Retinal pigment epithelial cell (primary cell): ENCODE results near the gene NGDN.

Experiments
- DNase-seq: peaks from one replicate; pipeline ENCODE4 v3.0.0-alpha.2; 2010; ENCODE audit warnings: low read depth
- H3K4me3 ChIP-seq: 2 replicates; pipeline ENCODE4 v1.5.1; 2011; ENCODE audit warnings: mild to moderate bottlenecking, low read length, control low read depth, moderate library complexity
- CTCF ChIP-seq: conservative IDR thresholded peaks from 2 replicates; pipeline ENCODE4 v1.5.1; 2011; ENCODE audit warnings: low read depth, low read length, control low read depth, inconsistent platforms

The NGDN gene

GRCh38 chr14:23522643-23523198, 53.2 kb downstream of the NGDN start:
- no peak for DNase-seq
- TF ChIP-seq CTCF = no peak
- no peak overlapping the region for H3K4me3 ChIP-seq

GRCh38 chr14:23523229-23524016, 53.9 kb downstream of the NGDN start:
- H3K4me3 ChIP-seq = no peak overlapping the region
- DNase-seq = no peak
- TF ChIP-seq CTCF = no peak

DNA sequence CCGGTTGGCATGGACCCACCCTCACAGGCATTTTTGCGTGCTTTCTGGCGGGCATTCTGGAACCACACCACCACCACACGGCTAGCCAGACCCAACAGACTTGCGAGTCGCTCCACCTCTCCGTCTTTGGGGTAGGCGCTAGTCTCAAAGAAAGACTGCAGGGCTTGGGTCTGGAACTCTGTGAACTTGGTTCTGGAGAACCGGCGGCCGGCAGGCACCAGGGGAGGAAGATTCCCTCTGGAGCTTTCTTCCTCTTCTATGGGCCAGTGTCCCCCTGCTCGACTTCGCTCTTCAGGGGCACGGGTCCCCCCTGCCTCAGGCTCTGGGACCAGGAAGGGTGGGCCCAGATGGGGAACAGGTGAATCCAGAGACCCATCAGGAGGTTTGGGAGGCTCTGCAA, 55.5 kb downstream of the NGDN start:
- DNase-seq = no peak
- no peak for TF ChIP-seq CTCF
- H3K4me3 ChIP-seq = no peak overlapping the region

DNA sequence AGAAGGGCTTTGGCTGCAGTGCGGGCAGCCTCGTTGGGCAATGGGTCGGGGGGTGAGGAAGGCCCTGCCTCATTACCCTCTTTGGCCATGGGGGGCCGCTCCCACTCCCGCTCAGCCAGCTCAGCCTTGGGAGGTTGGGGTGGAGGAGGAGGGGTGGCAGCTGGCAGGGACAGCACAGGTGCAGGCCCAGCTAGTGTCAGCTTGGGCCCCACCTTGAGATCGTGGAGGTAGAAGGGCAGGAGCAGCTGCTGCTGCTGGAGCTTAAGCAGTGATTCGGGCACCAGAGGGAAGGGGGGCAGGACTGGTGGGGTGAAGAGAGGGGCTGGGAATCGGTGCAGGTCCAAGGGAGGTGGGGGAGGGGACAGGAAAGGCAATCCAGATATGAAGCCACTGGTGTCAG, 56.1 kb downstream of the NGDN start:
- TF ChIP-seq CTCF = no peak
- no peak overlapping the region for H3K4me3 ChIP-seq
- DNase-seq = no peak
